Smooth muscle cell (in vitro differentiated cells): Measurements from ENCODE around the gene GPANK1. TPM values are rescaled to one million over a fixed set of nuclear protein-coding genes. Genes with fewer than 3 reads are reported as not detected.

ENCODE experiments used
- DNase-seq: peaks from one replicate; lab custom pipeline; 2025; ENCODE audit not compliant: unreplicated experiment; lab: John Stamatoyannopoulos, UW
- H2AFZ ChIP-seq: fragments of 200-600 bp; sonication (generic); 2 replicates; pipeline ENCODE4 v1.6.0; 2016; ENCODE audit warnings: antibody characterized with exemption, low read depth, mild to moderate bottlenecking
- H3F3A ChIP-seq: fragments of 200-600 bp; sonication (generic); 2 replicates; pipeline ENCODE4 v1.6.0; 2017; ENCODE audit warnings: antibody characterized with exemption, low read depth
- H3K27ac ChIP-seq: fragments of 200-600 bp; sonication (generic); 2 replicates; pipeline ENCODE4 v1.5.1; 2016; ENCODE audit warnings: low read depth, mild to moderate bottlenecking
- H3K27me3 ChIP-seq: fragments of 200-600 bp; sonication (generic); 2 replicates; pipeline ENCODE4 v1.6.1; 2016; ENCODE audit warnings: low read depth, mild to moderate bottlenecking
- H3K36me3 ChIP-seq: fragments of 200-600 bp; sonication (generic); 2 replicates; pipeline ENCODE4 v1.5.1; 2016; ENCODE audit warnings: low read depth
- H3K4me1 ChIP-seq: fragments of 200-600 bp; sonication (generic); 2 replicates; pipeline ENCODE4 v1.5.1; 2016; ENCODE audit warnings: low read depth
- H3K4me2 ChIP-seq: fragments of 200-600 bp; sonication (generic); 2 replicates; pipeline ENCODE4 v1.6.0; 2016; ENCODE audit warnings: mild to moderate bottlenecking
- H3K4me3 ChIP-seq: fragments of 200-600 bp; sonication (generic); 2 replicates; pipeline ENCODE4 v1.5.1; 2016; ENCODE audit warnings: mild to moderate bottlenecking
- H3K79me2 ChIP-seq: fragments of 200-600 bp; sonication (generic); 2 replicates; pipeline ENCODE4 v1.6.0; 2016; ENCODE audit warnings: low read depth, mild to moderate bottlenecking
- H3K9ac ChIP-seq: fragments of 200-600 bp; sonication (generic); 2 replicates; pipeline ENCODE4 v1.6.0; 2016; ENCODE audit warnings: low read depth
- H3K9me3 ChIP-seq: fragments of 200-600 bp; sonication (generic); replicated peaks from 2 replicates; pipeline ENCODE4 v1.5.1; 2016; ENCODE audit warnings: low read depth
- H4K20me1 ChIP-seq: fragments of 200-600 bp; sonication (generic); 2 replicates; pipeline ENCODE4 v1.6.0; 2016; ENCODE audit warnings: low read depth
- CTCF ChIP-seq: fragments of 200-600 bp; sonication (generic); IDR thresholded peaks from 2 replicates; pipeline ENCODE4 v1.5.1; 2017; ENCODE audit warnings: borderline replicate concordance, mild to moderate bottlenecking, antibody characterized with exemption; ENCODE audit not compliant: insufficient read depth, poor library complexity, severe bottlenecking
- WGBS: methylation state at CpG from one replicate; pipeline ENCODE4 v1.1.7; 2016; ENCODE audit warnings: low lambda C conversion rate; 5-methylcytosine and 5-hydroxymethylcytosine counted together
- polyA plus RNA-seq: library from polyadenylated mRNA; unstranded; fragments of >200 nt; fragmentation: Nextera tagmentation; extraction: Ambion mirVana; gene quantifications from 2 replicates; pipeline ENCODE4 v1.2.1, GENCODE V29; 2016
- total RNA-seq: library from RNA; depleted of rRNA; stranded (reverse); fragments of >200 nt; gene quantifications from 2 replicates; pipeline ENCODE4 v1.2.3, GENCODE V29; 2014

Gene GPANK1
- total and polyA plus RNA-seq, 2 experiments from 2014 or later: 12.5 to 19.6 TPM

DNA sequence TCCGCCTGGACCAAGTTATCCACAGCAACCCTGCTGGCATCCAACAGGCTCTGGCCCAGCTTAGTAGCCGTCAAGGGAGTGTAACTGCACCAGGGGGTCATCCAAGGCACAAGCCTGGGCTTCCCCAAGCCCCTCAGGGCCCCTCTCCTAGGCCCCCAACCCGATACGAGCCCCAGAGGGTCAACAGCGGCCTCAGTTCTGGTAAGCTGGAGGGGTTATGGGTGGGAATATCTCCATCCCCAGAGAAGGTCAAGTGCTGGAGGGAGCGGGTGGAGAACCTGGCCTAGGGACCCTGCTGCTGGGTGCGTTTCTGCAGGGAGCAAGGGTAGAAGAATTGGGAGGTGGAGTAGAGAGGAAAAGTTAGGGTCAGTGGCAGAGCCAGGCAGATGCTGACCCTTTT is 31.4 kb downstream of the GPANK1 start:
- peaks cover 25% of the 10 kb centered on the region for H3K36me3 ChIP-seq

DNA sequence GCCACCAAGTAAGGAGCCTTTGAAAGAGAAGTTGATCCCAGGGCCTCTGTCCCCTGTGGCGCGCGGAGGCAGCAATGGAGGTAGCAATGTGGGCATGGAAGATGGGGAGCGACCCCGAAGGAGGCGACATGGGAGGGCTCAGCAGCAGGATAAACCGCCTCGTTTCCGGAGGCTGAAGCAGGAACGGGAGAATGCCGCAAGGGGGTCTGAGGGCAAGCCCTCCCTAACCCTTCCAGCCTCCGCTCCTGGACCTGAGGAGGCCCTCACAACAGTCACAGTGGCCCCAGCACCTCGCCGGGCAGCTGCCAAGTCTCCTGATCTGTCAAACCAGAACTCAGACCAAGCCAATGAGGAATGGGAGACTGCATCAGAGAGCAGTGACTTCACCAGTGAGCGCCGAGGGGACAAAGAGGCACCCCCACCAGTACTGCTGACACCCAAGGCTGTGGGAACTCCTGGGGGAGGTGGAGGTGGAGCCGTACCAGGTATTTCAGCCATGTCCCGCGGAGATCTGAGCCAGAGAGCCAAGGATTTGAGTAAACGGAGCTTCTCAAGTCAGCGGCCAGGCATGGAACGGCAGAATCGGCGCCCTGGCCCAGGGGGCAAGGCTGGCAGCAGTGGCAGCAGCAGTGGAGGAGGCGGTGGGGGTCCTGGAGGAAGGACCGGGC is 32.4 kb downstream of the GPANK1 start:
- H2AFZ ChIP-seq: no peak overlapping the region
- H3F3A ChIP-seq: peaks cover 67% of the 10 kb centered on the region
- 95% methylated on average over 26 of the region's 26 CpGs for WGBS
- no peaks in the 10 kb centered on the region for H3K9me3 ChIP-seq
- H3K27me3 ChIP-seq: no peaks in the 10 kb centered on the region
- H4K20me1 ChIP-seq: peaks cover 66% of the 10 kb centered on the region
- H3K4me2 ChIP-seq: no peak overlapping the region
- H3K4me3 ChIP-seq: no peak overlapping the region
- no peak for DNase-seq
- no peaks in the 10 kb centered on the region for H3K4me1 ChIP-seq
- TF ChIP-seq CTCF: no peak
- H3K36me3 ChIP-seq: peaks cover 34% of the 10 kb centered on the region
- no peak overlapping the region for H3K9ac ChIP-seq
- peaks cover 17% of the 10 kb centered on the region for H3K79me2 ChIP-seq
- no peak overlapping the region for H3K27ac ChIP-seq

More for the DNA sequence above, 31.4 kb downstream of the GPANK1 start:
- Histone ChIP-seq H3K27ac (peak overlapping the region; percentile 42), H3F3A (peaks cover 72% of the 10 kb centered on the region), H3K79me2 (peaks cover 8% of the 10 kb centered on the region), H2AFZ (no peak overlapping the region), H3K27me3 (no peaks in the 10 kb centered on the region), H3K4me2 (no peak overlapping the region), H3K4me1 (no peaks in the 10 kb centered on the region), H3K9me3 (no peaks in the 10 kb centered on the region), H3K9ac (no peak overlapping the region), H4K20me1 (peaks cover 56% of the 10 kb centered on the region), H3K4me3 (no peak overlapping the region)
- no peak for DNase-seq
- WGBS: 96% methylated on average over 7 of the region's 7 CpGs
- no peak for TF ChIP-seq CTCF

DNA sequence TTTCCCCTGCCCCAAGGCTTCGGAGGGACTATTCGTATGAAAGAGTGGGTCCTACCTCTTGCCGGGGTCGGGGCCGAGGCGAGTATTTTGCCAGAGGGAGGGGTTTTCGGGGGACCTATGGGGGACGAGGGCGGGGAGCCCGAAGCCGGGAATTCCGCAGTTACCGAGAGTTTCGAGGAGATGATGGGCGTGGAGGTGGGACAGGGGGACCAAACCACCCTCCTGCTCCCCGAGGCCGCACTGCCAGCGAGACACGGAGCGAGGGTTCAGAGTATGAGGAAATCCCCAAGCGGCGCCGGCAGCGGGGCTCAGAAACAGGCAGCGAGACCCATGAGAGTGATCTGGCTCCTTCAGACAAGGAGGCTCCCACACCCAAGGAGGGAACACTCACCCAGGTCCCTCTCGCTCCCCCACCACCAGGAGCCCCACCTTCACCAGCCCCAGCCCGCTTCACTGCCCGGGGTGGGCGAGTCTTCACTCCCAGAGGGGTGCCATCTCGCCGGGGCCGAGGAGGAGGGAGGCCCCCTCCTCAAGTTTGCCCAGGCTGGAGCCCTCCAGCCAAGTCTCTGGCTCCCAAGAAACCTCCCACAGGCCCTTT is 33.0 kb downstream of the GPANK1 start:
- no peak overlapping the region for H3K9ac ChIP-seq
- no peak for DNase-seq
- H3K4me2 ChIP-seq: no peak overlapping the region
- no peak overlapping the region for H3K4me3 ChIP-seq
- no peak overlapping the region for H2AFZ ChIP-seq
- H4K20me1 ChIP-seq: peaks cover 72% of the 10 kb centered on the region
- 96% methylated on average over 31 of the region's 32 CpGs for WGBS
- H3K79me2 ChIP-seq: peaks cover 20% of the 10 kb centered on the region
- TF ChIP-seq CTCF: no peak
- peaks cover 66% of the 10 kb centered on the region for H3F3A ChIP-seq
- peaks cover 34% of the 10 kb centered on the region for H3K36me3 ChIP-seq
- no peaks in the 10 kb centered on the region for H3K9me3 ChIP-seq
- no peaks in the 10 kb centered on the region for H3K27me3 ChIP-seq
- H3K4me1 ChIP-seq: no peaks in the 10 kb centered on the region
- no peak overlapping the region for H3K27ac ChIP-seq

- H3K27ac ChIP-seq: no peak overlapping the region
- H2AFZ ChIP-seq: no peak overlapping the region
- no peaks in the 10 kb centered on the region for H3K9me3 ChIP-seq
- H3K9ac ChIP-seq: no peak overlapping the region
- no peak overlapping the region for H3K4me2 ChIP-seq
- no peak for DNase-seq
- no peaks in the 10 kb centered on the region for H3K27me3 ChIP-seq
- peaks cover 78% of the 10 kb centered on the region for H4K20me1 ChIP-seq
- no peak overlapping the region for H3K4me3 ChIP-seq
- H3K79me2 ChIP-seq: peaks cover 26% of the 10 kb centered on the region
- H3F3A ChIP-seq: peaks cover 62% of the 10 kb centered on the region
- TF ChIP-seq CTCF: no peak
- 95% methylated on average over 16 of the region's 16 CpGs for WGBS
- peaks cover 31% of the 10 kb centered on the region for H3K36me3 ChIP-seq
- no peaks in the 10 kb centered on the region for H3K4me1 ChIP-seq
Observed at GRCh38 chr6:31631209-31631608, 33.6 kb downstream of the GPANK1 start.
